Brain pericyte (primary cell): ENCODE results near the gene EIF5A2.
"Not testable (repeated sequence)": the region's sequence is repeated elsewhere in the genome, so short reads cannot be mapped to it uniquely, and the experiment has no call there.

Experiments used
- DNase-seq: peaks from one replicate; pipeline ENCODE4 v3.0.0-alpha.2; 2012; ENCODE audit warnings: low read depth, low spot score

The EIF5A2 gene

GRCh38 chr3:170908235-170909116 lies at the start of gene EIF5A2:
Gene EIF5A2 (minus strand): TSS chr3:170908637. CDS start chr3:170907806, 831 bp downstream.
- peak; percentile 76 for DNase-seq

- no peak for DNase-seq
Observed at GRCh38 chr3:170956647-170957046, 48.2 kb upstream of the EIF5A2 start.

GRCh38 chr3:170953736-170954135 lies 45.3 kb upstream of the EIF5A2 start:
- no peak for DNase-seq

GRCh38 chr3:170953229-170953628 lies 44.8 kb upstream of the EIF5A2 start:
- DNase-seq: no peak

- DNase-seq: no peak
Observed at GRCh38 chr3:170949211-170949610, 40.8 kb upstream of the EIF5A2 start.

- no peak for DNase-seq
Observed at GRCh38 chr3:170947018-170947769, 38.8 kb upstream of the EIF5A2 start.

- DNase-seq: no peak
Observed at GRCh38 chr3:170942011-170942410, 33.6 kb upstream of the EIF5A2 start.

- no peak for DNase-seq
Observed at GRCh38 chr3:170941551-170941950, 33.1 kb upstream of the EIF5A2 start.

- DNase-seq: not testable (repeated sequence)
Observed at GRCh38 chr3:170933039-170933438, 24.6 kb upstream of the EIF5A2 start.

GRCh38 chr3:170923553-170923952 lies 15.1 kb upstream of the EIF5A2 start:
- not testable (repeated sequence) for DNase-seq

GRCh38 chr3:170918715-170919114 lies 10.3 kb upstream of the EIF5A2 start:
- no peak for DNase-seq

GRCh38 chr3:170914690-170915089 lies 6.3 kb upstream of the EIF5A2 start:
- DNase-seq: no peak

GRCh38 chr3:170914212-170914611 lies 5.8 kb upstream of the EIF5A2 start:
- DNase-seq: no peak

- DNase-seq: no peak
Observed at GRCh38 chr3:170911051-170911450, 2.6 kb upstream of the EIF5A2 start.

- DNase-seq: no peak
Observed at GRCh38 chr3:170910542-170910941, 2.1 kb upstream of the EIF5A2 start.

- DNase-seq: no peak
Observed at GRCh38 chr3:170909129-170909903, 879 bp upstream of the EIF5A2 start.

GRCh38 chr3:170907637-170908234 lies 701 bp downstream of the EIF5A2 start:
- no peak for DNase-seq

GRCh38 chr3:170905862-170906261 lies 2.6 kb downstream of the EIF5A2 start:
- DNase-seq: no peak

- no peak for DNase-seq
Observed at GRCh38 chr3:170903123-170903522, 5.3 kb downstream of the EIF5A2 start.

- no peak for DNase-seq
Observed at GRCh38 chr3:170899455-170899854, 9.0 kb downstream of the EIF5A2 start.

- no peak for DNase-seq
Observed at GRCh38 chr3:170897978-170898377, 10.5 kb downstream of the EIF5A2 start.
